IMR-90 (cell line): ENCODE results near the gene ZNF580. TPM values are rescaled to one million over a fixed set of nuclear protein-coding genes. Genes with fewer than 3 reads are reported as not detected.

Source experiments
- ATAC-seq: fragments of 200-7000 bp; cut with Tn5 transposase; 2 replicates; pipeline ENCODE4 v1.9.1; 2020; ENCODE audit warnings: low read depth, mild to moderate bottlenecking, moderate library complexity
- BruUV-seq: library from RNA; stranded (reverse); fragments of 400-500 nt; replicated peaks from 2 replicates; lab custom pipeline; 2021; lab: Mats Ljungman, UMichigan
- CTCF ChIA-PET: fragments of 300-600 bp; formaldehyde crosslinking; extraction: SDS; loops from one replicate; lab custom pipeline; 2021; ENCODE audit warnings: antibody characterized with exemption; lab: Yijun Ruan, JAX
- POLR2A ChIA-PET: fragments of 300-600 bp; sonication (Branson Sonifier 250); formaldehyde crosslinking; loops from one replicate; lab custom pipeline; 2022; ENCODE audit warnings: antibody characterized with exemption; ENCODE audit not compliant: unreplicated experiment; lab: Charles Lee
- DNase-seq: peaks from one replicate; pipeline ENCODE4 v3.0.0; 2013
- H2AFZ ChIP-seq: replicated peaks from 2 replicates; pipeline ENCODE3; 2013; ENCODE audit warnings: low read length, mild to moderate bottlenecking; ENCODE audit not compliant: poor library complexity
- H2AK5ac ChIP-seq: 2 replicates; pipeline ENCODE4 v1.6.1; 2013; ENCODE audit warnings: low read depth, low read length, inconsistent platforms
- H2AK9ac ChIP-seq: replicated peaks from 2 replicates; pipeline ENCODE3; 2013; ENCODE audit warnings: mild to moderate bottlenecking, low read depth, low read length, moderate library complexity; ENCODE audit not compliant: poor library complexity
- H2BK120ac ChIP-seq: 2 replicates; pipeline ENCODE4 v1.6.1; 2013; ENCODE audit warnings: low read depth, low read length, inconsistent platforms
- H2BK15ac ChIP-seq: 3 replicates; pipeline ENCODE4 v1.6.1; 2013; ENCODE audit warnings: low read depth, low read length, inconsistent platforms
- H2BK20ac ChIP-seq: 2 replicates; pipeline ENCODE4 v1.6.1; 2013; ENCODE audit warnings: low read depth, mild to moderate bottlenecking, inconsistent platforms, low read length, moderate library complexity
- H2BK5ac ChIP-seq: 2 replicates; pipeline ENCODE4 v1.6.1; 2013; ENCODE audit warnings: mild to moderate bottlenecking, low read depth, low read length, inconsistent platforms; ENCODE audit not compliant: poor library complexity, severe bottlenecking
- H3K14ac ChIP-seq: replicated peaks from 2 replicates; pipeline ENCODE4 v1.6.1; 2013; ENCODE audit warnings: low read depth, low read length, inconsistent platforms
- H3K18ac ChIP-seq: 2 replicates; pipeline ENCODE4 v1.6.1; 2013; ENCODE audit warnings: low read depth, low read length, control low read depth
- H3K23ac ChIP-seq: 2 replicates; pipeline ENCODE4 v1.6.1; 2013; ENCODE audit warnings: low read depth, low read length, inconsistent platforms
- H3K27ac ChIP-seq: 2 replicates; pipeline ENCODE4 v1.5.1; 2013; ENCODE audit warnings: mild to moderate bottlenecking, control low read depth, low read length; ENCODE audit not compliant: insufficient read depth
- H3K27me3 ChIP-seq: 2 replicates; pipeline ENCODE4 v1.6.1; 2013; ENCODE audit warnings: low read length; ENCODE audit not compliant: control insufficient read depth, insufficient read depth
- H3K36me3 ChIP-seq: 2 replicates; pipeline ENCODE4 v1.6.1; 2013; ENCODE audit warnings: low read length, mixed read lengths; ENCODE audit not compliant: control insufficient read depth, insufficient read depth
- H3K4ac ChIP-seq: 2 replicates; pipeline ENCODE4 v1.6.1; 2013; ENCODE audit warnings: low read depth, low read length, inconsistent platforms
- H3K4me1 ChIP-seq: 2 replicates; pipeline ENCODE4 v1.6.1; 2013; ENCODE audit warnings: low read length, mixed read lengths; ENCODE audit not compliant: control insufficient read depth, insufficient read depth
- H3K4me2 ChIP-seq: 2 replicates; pipeline ENCODE4 v1.6.1; 2013; ENCODE audit warnings: low read depth, mild to moderate bottlenecking, control low read depth, low read length, moderate library complexity
- H3K4me3 ChIP-seq: 2 replicates; pipeline ENCODE4 v1.5.1; 2013; ENCODE audit warnings: low read depth, mild to moderate bottlenecking, control low read depth, low read length, moderate library complexity; ENCODE audit not compliant: insufficient read depth
- H3K56ac ChIP-seq: 2 replicates; pipeline ENCODE4 v1.6.1; 2013; ENCODE audit warnings: low read length, inconsistent platforms; ENCODE audit not compliant: insufficient read depth; ENCODE audit errors: extremely low read depth
- H3K79me1 ChIP-seq, 2 experiments: 2 replicates each; pipeline ENCODE4 v1.6.1; 2013; ENCODE audit warnings: low read length in 2 of 2, inconsistent platforms in 1 of 2, low read depth in 1 of 2
- H3K9ac ChIP-seq: 2 replicates; pipeline ENCODE4 v1.6.1; 2013; ENCODE audit warnings: low read depth, low read length, control low read depth
- H3K9me1 ChIP-seq: 2 replicates; pipeline ENCODE4 v1.6.1; 2013; ENCODE audit warnings: low read length, inconsistent platforms; ENCODE audit not compliant: insufficient read depth
- H3K9me3 ChIP-seq: 2 replicates; pipeline ENCODE4 v1.6.1; 2013; ENCODE audit warnings: low read length; ENCODE audit not compliant: control insufficient read depth, insufficient read depth
- H4K20me1 ChIP-seq: 2 replicates; pipeline ENCODE4 v1.6.1; 2013; ENCODE audit warnings: low read length, inconsistent platforms; ENCODE audit not compliant: insufficient read depth
- H4K5ac ChIP-seq: 2 replicates; pipeline ENCODE4 v1.6.1; 2013; ENCODE audit warnings: mild to moderate bottlenecking, low read depth, low read length, control low read depth
- H4K8ac ChIP-seq, 2 experiments: 2 replicates each; pipeline ENCODE4 v1.6.1; 2013; ENCODE audit warnings: low read depth in 2 of 2, low read length in 2 of 2, control low read depth in 1 of 2, inconsistent platforms in 1 of 2
- H4K91ac ChIP-seq: 2 replicates; pipeline ENCODE4 v1.6.1; 2013; ENCODE audit warnings: low read depth, low read length, inconsistent platforms; ENCODE audit not compliant: insufficient read depth
- BHLHE40 ChIP-seq: fragments of 150-350 bp; IDR thresholded peaks from 2 replicates; pipeline ENCODE4 v1.6.1; 2016; ENCODE audit warnings: mild to moderate bottlenecking, low read depth, low read length
- CEBPB ChIP-seq: IDR thresholded peaks from 2 replicates; pipeline ENCODE4 v1.6.1; 2012; ENCODE audit warnings: low read depth, low read length, improper control_type of control experiment
- CHD1 ChIP-seq: IDR thresholded peaks from 2 replicates; pipeline ENCODE4 v1.6.1; 2012; ENCODE audit warnings: low read depth, low read length, improper control_type of control experiment
- FOS ChIP-seq: fragments of 150-350 bp; IDR thresholded peaks from 2 replicates; pipeline ENCODE4 v1.6.1; 2016; ENCODE audit warnings: low read depth, low read length
- MAFK ChIP-seq: IDR thresholded peaks from 2 replicates; pipeline ENCODE4 v1.6.1; 2012; ENCODE audit warnings: low read depth, low read length, improper control_type of control experiment
- MAZ ChIP-seq: IDR thresholded peaks from 2 replicates; pipeline ENCODE4 v1.6.1; 2012; ENCODE audit warnings: low read depth, mild to moderate bottlenecking, low read length, improper control_type of control experiment, moderate library complexity, borderline replicate concordance
- MXI1 ChIP-seq: IDR thresholded peaks from 2 replicates; pipeline ENCODE4 v1.6.1; 2012; ENCODE audit warnings: low read depth, mild to moderate bottlenecking, low read length, moderate library complexity, borderline replicate concordance
- NFE2L2 ChIP-seq: fragments of 150-350 bp; IDR thresholded peaks from 2 replicates; pipeline ENCODE4 v1.6.1; 2016; ENCODE audit warnings: low read depth, mild to moderate bottlenecking, low read length
- POLR2A ChIP-seq: IDR thresholded peaks from 2 replicates; pipeline ENCODE4 v1.6.1; 2012; ENCODE audit warnings: mild to moderate bottlenecking, low read depth, low read length
- RAD21 ChIP-seq: IDR thresholded peaks from 2 replicates; pipeline ENCODE4 v1.6.1; 2012; ENCODE audit warnings: low read length, improper control_type of control experiment
- RCOR1 ChIP-seq: IDR thresholded peaks from 2 replicates; pipeline ENCODE4 v1.6.1; 2012; ENCODE audit warnings: mild to moderate bottlenecking, low read length, improper control_type of control experiment; ENCODE audit not compliant: insufficient replicate concordance
- SMC3 ChIP-seq: fragments of 150-350 bp; IDR thresholded peaks from 2 replicates; pipeline ENCODE4 v1.6.1; 2016; ENCODE audit warnings: low read depth, mild to moderate bottlenecking, antibody characterized with exemption, low read length, moderate library complexity
- WGBS, 2 experiments: methylation state at CpG; one replicate each; pipeline versions ENCODE4 v1.1.5 to v1.1.7; 2013; ENCODE audit warnings: missing lambda C conversion rate in 2 of 2; ENCODE audit not compliant: insufficient read length in 1 of 2; ENCODE audit errors: extremely low coverage in 2 of 2; 5-methylcytosine and 5-hydroxymethylcytosine counted together
- dilution Hi-C: fragments of 300-500 bp; cut with HindIII; formaldehyde crosslinking; loops from one replicate; pipeline ENCODE4 v1.14.3; 2018; ENCODE audit warnings: low sequenced_read_pairs; ENCODE audit not compliant: unreplicated experiment
- in situ Hi-C: fragments of 300-500 bp; cut with MboI; formaldehyde crosslinking; loops from 3 replicates; pipeline ENCODE4 v1.14.3; 2019; ENCODE audit warnings: low sequenced_read_pairs, inconsistent platforms, mixed read lengths
- intact Hi-C: fragments of 100-400 bp; cut with micrococcal nuclease; formaldehyde crosslinking; loops from 2 replicates; pipeline ENCODE4 v1.10.0; 2022
- polyA plus RNA-seq, 3 experiments: library from polyadenylated mRNA; depleted of rRNA; stranded (reverse); fragments of >200 nt; gene quantifications; 2 replicates each; pipeline ENCODE4 v1.2.3, GENCODE V29; 2012; ENCODE audit warnings: low replicate concordance in 1 of 3
- total RNA-seq: library from RNA; depleted of rRNA; stranded (reverse); fragments of >200 nt; gene quantifications from 2 replicates; pipeline ENCODE4 v1.2.3, GENCODE V29; 2012
- TF ChIP-seq, protein P1 (sequence below): fragments of 150-350 bp; IDR thresholded peaks from 2 replicates; pipeline ENCODE4 v1.6.1; 2016; ENCODE audit warnings: low read depth, mild to moderate bottlenecking, low read length, moderate library complexity, borderline replicate concordance
- TF ChIP-seq, protein P2 (sequence below): conservative IDR thresholded peaks from 2 replicates; pipeline ENCODE4 v1.5.1; 2012; ENCODE audit warnings: mild to moderate bottlenecking, low read depth, low read length, improper control_type of control experiment
- TF ChIP-seq, protein P3 (sequence below): fragments of 150-350 bp; IDR thresholded peaks from 2 replicates; pipeline ENCODE4 v1.6.1; 2017; ENCODE audit warnings: mild to moderate bottlenecking, antibody characterized with exemption, low read length, low read depth

ZNF580 gene
- total and polyA plus RNA-seq, 2 of the 4 experiments (the other 2 are of a cell fraction), result 1.4 to 36.9 TPM

- peaks cover 28% of the 10 kb centered on the region for H4K20me1 ChIP-seq
- H2AFZ ChIP-seq, result no peak overlapping the region
- dilution Hi-C loops (no loop called here), intact Hi-C loops (loop anchor here (1.0 to 2.0 kb wide), 2 partner anchors 90 to 146 kb away; partner anchors contain the start of gene ISOC2), in situ Hi-C loops (loop anchor here (5.0 kb wide), 1 partner anchor 90 kb away; no protein-coding TSS in a partner anchor)
- no peak overlapping the region for H2BK20ac ChIP-seq
- H3K36me3 ChIP-seq, result peaks cover 17% of the 10 kb centered on the region
- no peak overlapping the region for H3K56ac ChIP-seq
- ATAC-seq (no peak), DNase-seq (no peak)
- no peak overlapping the region for H4K5ac ChIP-seq
- no peak overlapping the region for H3K4me3 ChIP-seq
- H3K9me1 ChIP-seq, result peaks cover 7% of the 10 kb centered on the region; the same call in 1 of the 2 replicates
- WGBS, 2 experiments, result 82% methylated on average over 7 of the region's 9 CpGs; no CpG with 5 or more reads in 1 of the 2 experiments
- no TSS peak for BruUV-seq
- peaks cover 5% of the 10 kb centered on the region; the same call in 1 of the 2 replicates for H3K4me1 ChIP-seq
- H3K23ac ChIP-seq, result peak overlapping the region; percentile 75; the same call in 1 of the 2 replicates
- no peak overlapping the region for H3K4ac ChIP-seq
- H3K18ac ChIP-seq, result no peak overlapping the region
- no peak overlapping the region for H2BK5ac ChIP-seq
- H4K91ac ChIP-seq, result no peak overlapping the region; the same call in 1 of the 2 replicates
- peak overlapping the region; percentile 75 for H2AK9ac ChIP-seq
- 0 out of 2 replicates have a peak overlapping the region, but pooled peaks have one; percentile 65 for H3K14ac ChIP-seq
- CTCF ChIA-PET, result interaction anchor here (0.6 to 2.3 kb wide), 8 partner anchors 12 to 246 kb away, joined by 3 to 11 read pairs (median 6); partner anchors contain the start of genes U2AF2 and ZNF784
- no peak overlapping the region for H2BK120ac ChIP-seq
- peak overlapping the region; percentile 81 for H3K9ac ChIP-seq
- peak overlapping the region; percentile 97 for H3K4me2 ChIP-seq
- H3K27ac ChIP-seq, result no peak overlapping the region
- POLR2A ChIA-PET, result interaction anchor here (1.1 kb wide), 1 partner anchor 31 kb away, joined by 4 read pairs; no protein-coding TSS in a partner anchor
- no peaks in the 10 kb centered on the region for H3K27me3 ChIP-seq
- H3K79me1 ChIP-seq, result peaks cover 37 to 63% of the 10 kb centered on the region in 2 experiments
- H3K9me3 ChIP-seq, result peaks cover 5% of the 10 kb centered on the region; the same call in 1 of the 2 replicates
- H2BK15ac ChIP-seq, result no peak overlapping the region
- H2AK5ac ChIP-seq, result peak overlapping the region; percentile 94; the same call in 1 of the 2 replicates
- no peak overlapping the region for H4K8ac ChIP-seq
- TF ChIP-seq MAFK, result no peak
- no peak for TF ChIP-seq NFE2L2
- TF ChIP-seq, protein P1, sequence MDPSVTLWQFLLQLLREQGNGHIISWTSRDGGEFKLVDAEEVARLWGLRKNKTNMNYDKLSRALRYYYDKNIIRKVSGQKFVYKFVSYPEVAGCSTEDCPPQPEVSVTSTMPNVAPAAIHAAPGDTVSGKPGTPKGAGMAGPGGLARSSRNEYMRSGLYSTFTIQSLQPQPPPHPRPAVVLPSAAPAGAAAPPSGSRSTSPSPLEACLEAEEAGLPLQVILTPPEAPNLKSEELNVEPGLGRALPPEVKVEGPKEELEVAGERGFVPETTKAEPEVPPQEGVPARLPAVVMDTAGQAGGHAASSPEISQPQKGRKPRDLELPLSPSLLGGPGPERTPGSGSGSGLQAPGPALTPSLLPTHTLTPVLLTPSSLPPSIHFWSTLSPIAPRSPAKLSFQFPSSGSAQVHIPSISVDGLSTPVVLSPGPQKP, result no peak
- TF ChIP-seq CEBPB, result no peak
- no peak for TF ChIP-seq RCOR1
- TF ChIP-seq MAZ, result no peak
- no peak for TF ChIP-seq FOS
- no peak for TF ChIP-seq RAD21
- TF ChIP-seq, protein P2, sequence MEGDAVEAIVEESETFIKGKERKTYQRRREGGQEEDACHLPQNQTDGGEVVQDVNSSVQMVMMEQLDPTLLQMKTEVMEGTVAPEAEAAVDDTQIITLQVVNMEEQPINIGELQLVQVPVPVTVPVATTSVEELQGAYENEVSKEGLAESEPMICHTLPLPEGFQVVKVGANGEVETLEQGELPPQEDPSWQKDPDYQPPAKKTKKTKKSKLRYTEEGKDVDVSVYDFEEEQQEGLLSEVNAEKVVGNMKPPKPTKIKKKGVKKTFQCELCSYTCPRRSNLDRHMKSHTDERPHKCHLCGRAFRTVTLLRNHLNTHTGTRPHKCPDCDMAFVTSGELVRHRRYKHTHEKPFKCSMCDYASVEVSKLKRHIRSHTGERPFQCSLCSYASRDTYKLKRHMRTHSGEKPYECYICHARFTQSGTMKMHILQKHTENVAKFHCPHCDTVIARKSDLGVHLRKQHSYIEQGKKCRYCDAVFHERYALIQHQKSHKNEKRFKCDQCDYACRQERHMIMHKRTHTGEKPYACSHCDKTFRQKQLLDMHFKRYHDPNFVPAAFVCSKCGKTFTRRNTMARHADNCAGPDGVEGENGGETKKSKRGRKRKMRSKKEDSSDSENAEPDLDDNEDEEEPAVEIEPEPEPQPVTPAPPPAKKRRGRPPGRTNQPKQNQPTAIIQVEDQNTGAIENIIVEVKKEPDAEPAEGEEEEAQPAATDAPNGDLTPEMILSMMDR, result no peak
- no peak for TF ChIP-seq CHD1
- TF ChIP-seq MXI1, result no peak
- TF ChIP-seq BHLHE40, result no peak
- no peak for TF ChIP-seq SMC3
- TF ChIP-seq, protein P3, sequence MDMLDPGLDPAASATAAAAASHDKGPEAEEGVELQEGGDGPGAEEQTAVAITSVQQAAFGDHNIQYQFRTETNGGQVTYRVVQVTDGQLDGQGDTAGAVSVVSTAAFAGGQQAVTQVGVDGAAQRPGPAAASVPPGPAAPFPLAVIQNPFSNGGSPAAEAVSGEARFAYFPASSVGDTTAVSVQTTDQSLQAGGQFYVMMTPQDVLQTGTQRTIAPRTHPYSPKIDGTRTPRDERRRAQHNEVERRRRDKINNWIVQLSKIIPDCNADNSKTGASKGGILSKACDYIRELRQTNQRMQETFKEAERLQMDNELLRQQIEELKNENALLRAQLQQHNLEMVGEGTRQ, result no peak
- no peak for TF ChIP-seq POLR2A
Observed at GRCh38 chr19:55606817-55607216, 34.0 kb upstream of the ZNF580 start.
